ENCODE measurements around the gene BCAS4.

The BCAS4 gene

DNA sequence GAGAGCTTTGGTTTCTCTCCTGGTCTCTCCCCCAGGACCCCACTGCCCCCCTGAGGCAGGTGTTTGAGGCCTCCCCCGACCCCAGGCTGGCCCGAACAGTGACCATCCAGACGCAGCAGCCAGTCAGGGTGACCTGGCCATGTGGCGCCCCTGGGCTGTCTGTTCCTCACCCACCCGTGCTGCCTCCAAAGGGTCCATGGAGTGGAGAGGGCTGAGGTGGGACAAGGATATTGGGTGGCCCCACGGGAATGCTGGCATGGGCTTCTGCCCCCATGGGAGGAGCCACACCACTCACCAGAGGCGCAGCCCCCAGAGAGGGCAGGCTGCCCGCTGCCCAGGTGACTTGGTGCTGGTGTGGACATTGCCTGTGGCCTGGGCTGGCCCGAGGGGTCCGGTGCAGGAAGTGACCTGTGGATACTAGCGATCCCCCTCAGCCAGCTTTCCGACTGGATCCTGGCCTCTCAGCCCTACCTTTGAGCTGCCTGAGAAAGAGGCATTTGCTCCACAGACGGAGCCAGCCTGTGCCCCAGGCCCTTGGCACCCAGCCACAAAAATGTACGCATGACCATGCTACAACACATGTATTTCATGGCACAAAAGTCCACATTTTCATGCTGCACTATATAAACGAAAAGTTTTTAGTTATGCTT, 50.8 kb downstream of the BCAS4 start:
- H3K36me3 ChIP-seq (ENCODE audit: insufficient read depth, low read length), result no peaks in the 10 kb centered on the region
- no peaks in the 10 kb centered on the region for H3K79me2 ChIP-seq (ENCODE audit: control insufficient read depth, insufficient read depth, low read length, unreplicated experiment)
- no peak overlapping the region for H3K27ac ChIP-seq (ENCODE audit: low read depth, low read length)
- H3K4me1 ChIP-seq (ENCODE audit: control insufficient read depth, insufficient read depth, low read length, unreplicated experiment), result peaks cover 20% of the 10 kb centered on the region
- H3K4me3 ChIP-seq (ENCODE audit: low read depth, low read length), result no peak overlapping the region
- no peak overlapping the region for H2AFZ ChIP-seq (ENCODE audit: low read length, unreplicated experiment)
- no peaks in the 10 kb centered on the region for H3K27me3 ChIP-seq (ENCODE audit: insufficient read depth, low read length)

DNA sequence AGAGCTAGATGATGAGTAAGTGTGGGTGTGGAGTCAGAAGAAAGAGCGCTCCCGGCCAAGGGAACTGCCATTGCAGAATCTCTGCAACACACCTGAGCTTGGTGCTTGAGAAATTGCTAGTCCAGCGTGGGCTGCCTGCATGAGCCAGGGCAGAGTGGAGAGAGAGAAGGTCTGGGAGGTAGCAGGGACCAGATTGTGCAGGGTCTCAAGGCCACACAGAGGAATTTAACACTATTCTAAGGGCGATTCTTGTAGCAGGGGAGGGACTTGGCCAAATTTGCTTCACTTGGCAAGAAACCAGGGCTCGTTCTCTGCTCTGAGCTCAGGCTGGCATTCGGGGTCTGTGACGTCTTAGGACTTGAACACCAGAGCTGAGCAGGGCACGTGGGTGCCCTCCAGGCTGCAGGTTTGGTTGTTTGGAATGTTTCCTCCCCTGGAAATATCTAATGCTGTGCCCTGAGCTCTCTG, 53.5 kb downstream of the BCAS4 start:
- peaks cover 20% of the 10 kb centered on the region for H3K4me1 ChIP-seq (ENCODE audit: control insufficient read depth, insufficient read depth, low read length, unreplicated experiment)
- H3K36me3 ChIP-seq (ENCODE audit: insufficient read depth, low read length), result no peaks in the 10 kb centered on the region
- H3K27ac ChIP-seq (ENCODE audit: low read depth, low read length), result no peak overlapping the region
- no peak overlapping the region for H3K4me3 ChIP-seq (ENCODE audit: low read depth, low read length)
- no peaks in the 10 kb centered on the region for H3K79me2 ChIP-seq (ENCODE audit: control insufficient read depth, insufficient read depth, low read length, unreplicated experiment)
- no peaks in the 10 kb centered on the region for H3K27me3 ChIP-seq (ENCODE audit: insufficient read depth, low read length)
- H2AFZ ChIP-seq (ENCODE audit: low read length, unreplicated experiment), result no peak overlapping the region

DNA sequence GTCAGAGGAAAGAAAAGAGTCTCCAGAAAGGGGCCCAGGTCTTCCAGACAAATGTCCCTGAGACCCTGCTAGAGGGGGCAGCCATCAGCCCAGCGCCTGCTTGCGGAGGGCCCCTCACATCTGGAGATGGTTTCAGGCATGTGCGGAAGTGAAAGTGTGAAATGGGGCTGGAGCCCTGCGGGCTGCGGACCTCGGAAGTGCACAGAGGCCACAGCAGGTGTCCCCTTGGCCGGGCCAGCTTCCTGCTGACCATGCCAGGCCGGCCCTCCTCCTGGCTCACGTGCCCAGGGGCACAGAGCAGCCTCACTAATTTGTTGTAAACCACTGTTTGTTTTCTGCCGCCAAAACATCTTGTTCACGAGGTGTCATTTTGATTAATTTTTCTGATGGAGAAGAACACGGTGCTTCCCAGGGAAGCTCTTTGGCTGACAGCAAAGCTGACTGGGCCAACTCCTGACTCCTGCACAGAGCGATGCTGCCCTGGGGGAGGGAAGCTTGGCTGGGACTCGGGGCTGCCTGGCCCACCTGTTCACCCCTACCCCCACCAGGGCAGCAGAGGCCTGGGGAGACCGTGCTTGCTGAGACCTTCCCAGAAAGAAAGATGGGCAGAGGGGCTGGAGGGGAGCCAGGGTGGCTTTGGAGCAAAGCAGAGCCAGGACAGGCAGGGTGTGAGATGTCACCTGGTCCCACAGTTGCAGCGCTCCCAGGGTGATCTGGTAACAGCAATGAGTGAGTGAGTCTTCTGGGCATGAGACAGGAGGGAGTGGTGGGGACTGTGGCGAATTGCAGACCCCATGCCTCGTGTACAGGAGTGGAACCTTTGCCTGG, 54.2 kb downstream of the BCAS4 start:
- no peak overlapping the region for H2AFZ ChIP-seq (ENCODE audit: low read length, unreplicated experiment)
- no peak overlapping the region for H3K4me3 ChIP-seq (ENCODE audit: low read depth, low read length)
- H3K27me3 ChIP-seq (ENCODE audit: insufficient read depth, low read length), result no peaks in the 10 kb centered on the region
- no peaks in the 10 kb centered on the region for H3K36me3 ChIP-seq (ENCODE audit: insufficient read depth, low read length)
- H3K79me2 ChIP-seq (ENCODE audit: control insufficient read depth, insufficient read depth, low read length, unreplicated experiment), result no peaks in the 10 kb centered on the region
- no peak overlapping the region for H3K27ac ChIP-seq (ENCODE audit: low read depth, low read length)
- H3K4me1 ChIP-seq (ENCODE audit: control insufficient read depth, insufficient read depth, low read length, unreplicated experiment), result peaks cover 20% of the 10 kb centered on the region

DNA sequence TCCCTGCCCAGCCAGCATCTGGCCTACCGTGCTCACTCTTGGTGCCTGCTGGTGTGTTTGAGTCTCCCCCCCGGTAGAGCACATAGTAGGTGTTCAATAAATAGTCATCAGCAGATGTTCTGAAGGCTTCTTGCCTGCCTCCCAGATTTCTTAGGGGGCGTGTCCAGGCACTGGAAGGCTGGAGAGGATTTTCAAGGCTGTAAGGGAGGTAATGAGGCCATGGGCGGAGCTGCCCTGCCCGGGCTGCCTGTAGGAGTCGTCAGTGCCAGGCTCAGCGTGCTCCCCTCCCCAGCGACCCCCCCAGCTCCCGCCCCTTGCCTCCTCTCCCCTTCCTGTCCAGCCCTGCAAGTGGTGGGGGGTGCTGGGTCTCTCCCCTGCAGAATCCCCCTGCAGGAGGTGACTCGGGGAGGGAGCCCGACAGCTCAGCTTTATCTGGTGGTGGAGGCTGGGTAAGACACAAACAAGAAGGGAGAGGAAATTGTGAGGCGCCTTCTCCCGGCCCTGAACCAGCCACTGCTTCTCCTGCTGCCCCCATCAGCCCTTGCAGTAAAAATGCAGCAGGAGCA, 55.9 kb downstream of the BCAS4 start:
- H3K4me3 ChIP-seq (ENCODE audit: low read depth, low read length), result no peak overlapping the region
- peaks cover 7% of the 10 kb centered on the region for H3K4me1 ChIP-seq (ENCODE audit: control insufficient read depth, insufficient read depth, low read length, unreplicated experiment)
- H3K36me3 ChIP-seq (ENCODE audit: insufficient read depth, low read length), result no peaks in the 10 kb centered on the region
- no peaks in the 10 kb centered on the region for H3K27me3 ChIP-seq (ENCODE audit: insufficient read depth, low read length)
- no peak overlapping the region for H2AFZ ChIP-seq (ENCODE audit: low read length, unreplicated experiment)
- H3K79me2 ChIP-seq (ENCODE audit: control insufficient read depth, insufficient read depth, low read length, unreplicated experiment), result no peaks in the 10 kb centered on the region
- H3K27ac ChIP-seq (ENCODE audit: low read depth, low read length), result no peak overlapping the region

DNA sequence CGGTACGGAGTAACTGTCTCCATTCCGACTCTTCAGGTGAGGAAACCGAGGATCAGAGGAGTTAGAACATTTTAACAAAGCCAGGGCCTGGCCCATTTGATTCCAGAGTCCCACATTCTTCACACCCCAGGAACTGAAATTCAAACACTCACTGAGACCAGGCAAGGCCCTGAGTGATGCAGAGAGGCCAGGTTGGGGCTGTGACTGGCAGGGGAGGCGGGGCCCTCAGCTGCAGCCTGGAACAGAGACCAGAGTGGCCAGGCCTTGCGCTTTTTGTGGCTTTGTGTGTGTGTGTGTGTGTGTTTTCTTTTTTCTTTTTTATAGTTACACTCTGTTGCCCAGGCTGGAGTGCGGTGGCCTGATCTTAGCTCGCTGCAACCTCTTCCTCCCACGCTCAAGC, 57.2 kb downstream of the BCAS4 start:
- no peaks in the 10 kb centered on the region for H3K27me3 ChIP-seq (ENCODE audit: insufficient read depth, low read length)
- no peaks in the 10 kb centered on the region for H3K36me3 ChIP-seq (ENCODE audit: insufficient read depth, low read length)
- H3K4me1 ChIP-seq (ENCODE audit: control insufficient read depth, insufficient read depth, low read length, unreplicated experiment), result peaks cover 7% of the 10 kb centered on the region
- H3K79me2 ChIP-seq (ENCODE audit: control insufficient read depth, insufficient read depth, low read length, unreplicated experiment), result no peaks in the 10 kb centered on the region
- no peak overlapping the region for H3K4me3 ChIP-seq (ENCODE audit: low read depth, low read length)
- no peak overlapping the region for H2AFZ ChIP-seq (ENCODE audit: low read length, unreplicated experiment)
- no peak overlapping the region for H3K27ac ChIP-seq (ENCODE audit: low read depth, low read length)

DNA sequence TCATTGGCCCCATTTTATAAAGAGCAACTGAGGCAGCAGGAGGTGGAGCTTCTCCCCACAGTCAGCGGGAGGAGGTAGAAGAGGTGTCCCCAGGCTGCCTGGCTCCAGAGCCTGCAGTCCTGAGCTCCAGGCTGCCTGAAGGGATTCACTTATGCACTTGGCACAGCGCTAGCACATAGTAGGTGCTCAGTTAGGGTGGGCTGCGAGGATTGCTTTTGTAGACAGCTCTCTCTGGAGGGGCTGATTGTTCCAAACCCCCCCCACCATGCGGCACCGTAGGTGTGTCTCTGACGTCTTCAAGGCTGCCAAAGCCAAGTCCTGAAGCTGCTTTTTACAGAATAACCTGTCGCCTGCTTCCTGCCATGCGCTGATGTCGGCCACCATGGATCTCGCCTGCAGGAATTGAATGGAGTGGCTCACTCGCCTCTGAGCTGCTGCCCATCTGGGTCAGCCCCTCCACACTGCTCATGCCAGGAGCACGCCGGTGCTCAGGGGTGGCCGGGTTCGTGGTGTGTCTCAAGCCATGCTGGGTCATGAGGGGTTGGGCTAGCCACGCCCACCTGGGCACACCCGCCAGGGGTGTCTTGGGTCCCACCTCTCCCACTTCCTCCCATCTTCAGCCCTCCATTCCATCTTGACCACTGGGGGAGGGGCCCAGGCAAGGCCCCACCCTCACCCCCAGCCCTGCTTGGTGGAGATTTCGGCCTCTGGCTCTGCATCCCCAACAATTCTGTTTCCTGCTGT, 59.8 kb downstream of the BCAS4 start:
- H3K27ac ChIP-seq (ENCODE audit: low read depth, low read length), result no peak overlapping the region
- H3K36me3 ChIP-seq (ENCODE audit: insufficient read depth, low read length), result no peaks in the 10 kb centered on the region
- no peaks in the 10 kb centered on the region for H3K27me3 ChIP-seq (ENCODE audit: insufficient read depth, low read length)
- no peaks in the 10 kb centered on the region for H3K79me2 ChIP-seq (ENCODE audit: control insufficient read depth, insufficient read depth, low read length, unreplicated experiment)
- no peak overlapping the region for H3K4me3 ChIP-seq (ENCODE audit: low read depth, low read length)
- H2AFZ ChIP-seq (ENCODE audit: low read length, unreplicated experiment), result no peak overlapping the region
- H3K4me1 ChIP-seq (ENCODE audit: control insufficient read depth, insufficient read depth, low read length, unreplicated experiment), result no peaks in the 10 kb centered on the region

DNA sequence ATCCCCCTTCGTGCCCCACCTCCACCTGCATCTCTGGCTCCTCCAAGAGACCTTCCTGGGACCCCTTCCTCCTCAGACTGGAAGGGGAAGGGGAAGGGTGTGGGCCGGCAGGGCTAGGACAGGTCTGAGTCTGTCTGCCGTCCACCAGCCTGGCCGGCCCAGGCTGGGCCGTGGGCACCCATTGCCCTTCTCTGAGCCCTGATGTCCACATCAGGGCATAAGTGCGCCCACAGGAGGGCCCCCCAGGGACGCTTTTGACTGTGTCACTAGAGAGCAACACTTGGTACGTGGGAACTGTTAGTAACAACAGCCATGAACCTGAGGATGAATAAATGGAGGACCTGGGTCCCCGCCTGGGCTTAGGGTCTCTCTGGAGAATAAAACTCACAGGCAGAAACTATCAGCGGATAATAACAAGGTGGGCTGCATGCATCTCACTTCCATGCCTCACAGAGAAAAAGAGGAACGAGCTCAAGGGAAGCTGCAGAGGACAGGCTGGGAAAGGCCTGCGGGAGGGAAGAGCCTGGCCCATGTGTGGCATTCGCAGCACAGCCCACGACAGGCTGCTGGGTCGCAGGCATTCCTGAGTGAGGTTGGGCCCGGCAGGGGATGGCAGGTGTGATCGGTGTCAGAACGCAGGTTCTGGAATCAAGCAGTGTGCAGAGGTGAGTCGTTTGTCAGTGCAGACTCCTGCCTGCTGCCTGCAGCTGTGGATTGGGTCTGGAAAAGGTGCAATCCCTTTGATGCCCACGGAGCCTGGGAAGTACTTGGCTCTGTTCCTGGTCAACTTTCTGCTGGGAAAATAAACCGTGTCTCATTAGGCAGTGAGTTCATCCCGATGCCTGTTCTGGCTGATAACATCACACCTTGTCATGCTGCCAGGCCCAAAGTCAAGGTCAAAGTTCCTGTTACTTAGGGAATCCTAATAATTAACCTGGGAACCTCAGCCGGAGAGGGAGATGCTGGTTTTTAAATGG, 60.9 kb downstream of the BCAS4 start:
- no peak overlapping the region for H3K4me3 ChIP-seq (ENCODE audit: low read depth, low read length)
- no peaks in the 10 kb centered on the region for H3K27me3 ChIP-seq (ENCODE audit: insufficient read depth, low read length)
- no peaks in the 10 kb centered on the region for H3K4me1 ChIP-seq (ENCODE audit: control insufficient read depth, insufficient read depth, low read length, unreplicated experiment)
- no peaks in the 10 kb centered on the region for H3K79me2 ChIP-seq (ENCODE audit: control insufficient read depth, insufficient read depth, low read length, unreplicated experiment)
- H3K36me3 ChIP-seq (ENCODE audit: insufficient read depth, low read length), result no peaks in the 10 kb centered on the region
- H2AFZ ChIP-seq (ENCODE audit: low read length, unreplicated experiment), result no peak overlapping the region
- no peak overlapping the region for H3K27ac ChIP-seq (ENCODE audit: low read depth, low read length)

DNA sequence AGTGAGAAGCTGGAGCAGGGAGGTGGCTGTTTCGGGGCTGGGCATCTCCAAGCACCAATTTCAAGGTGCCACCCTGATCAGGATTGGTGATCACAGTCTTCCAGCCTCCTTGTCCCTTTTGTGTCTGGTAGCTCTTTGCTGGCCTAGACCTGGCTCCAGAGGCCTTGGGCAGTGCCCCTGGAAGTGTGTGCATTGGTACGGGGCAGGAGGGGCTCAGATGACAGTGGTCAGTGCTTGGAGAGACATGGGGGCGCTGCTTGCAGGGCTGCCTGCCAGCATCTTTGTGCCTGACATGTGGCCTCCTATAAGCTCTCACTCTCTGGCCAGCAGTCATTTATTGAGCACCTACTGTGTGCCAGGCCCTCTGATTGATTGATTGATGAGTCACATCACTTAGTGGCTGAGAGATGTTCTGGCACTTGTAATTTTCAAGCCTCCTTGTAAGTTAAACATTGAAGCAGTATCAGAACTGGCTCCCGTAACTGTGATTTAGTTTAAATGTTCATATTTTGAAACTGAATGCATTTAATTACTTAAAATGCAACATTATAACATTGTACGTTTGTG, 61.7 kb downstream of the BCAS4 start:
- H3K4me3 ChIP-seq (ENCODE audit: low read depth, low read length), result no peak overlapping the region
- H3K27ac ChIP-seq (ENCODE audit: low read depth, low read length), result no peak overlapping the region
- no peaks in the 10 kb centered on the region for H3K36me3 ChIP-seq (ENCODE audit: insufficient read depth, low read length)
- H3K79me2 ChIP-seq (ENCODE audit: control insufficient read depth, insufficient read depth, low read length, unreplicated experiment), result no peaks in the 10 kb centered on the region
- no peaks in the 10 kb centered on the region for H3K4me1 ChIP-seq (ENCODE audit: control insufficient read depth, insufficient read depth, low read length, unreplicated experiment)
- H2AFZ ChIP-seq (ENCODE audit: low read length, unreplicated experiment), result no peak overlapping the region
- no peaks in the 10 kb centered on the region for H3K27me3 ChIP-seq (ENCODE audit: insufficient read depth, low read length)

DNA sequence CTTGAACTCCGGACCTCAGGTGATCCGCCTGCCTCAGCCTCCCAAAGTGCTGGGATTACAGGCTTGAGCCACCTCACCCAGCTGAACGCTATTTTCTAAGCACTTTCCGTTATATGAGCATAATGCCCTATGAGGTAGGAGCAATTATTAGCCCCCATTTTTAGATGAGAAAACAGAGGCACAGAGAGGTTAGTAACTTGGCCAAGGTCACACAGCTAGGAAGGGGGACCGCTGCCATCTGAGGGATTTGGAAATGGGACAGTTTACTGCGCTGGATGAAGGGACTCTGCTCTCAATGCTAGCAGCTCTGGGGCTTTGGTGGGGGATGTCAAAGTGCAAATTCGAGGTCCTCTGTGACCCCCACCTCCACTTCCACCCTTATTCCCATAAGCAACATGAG, 62.5 kb downstream of the BCAS4 start:
- Histone ChIP-seq H3K4me1 (ENCODE audit: control insufficient read depth, insufficient read depth, low read length, unreplicated experiment) (no peaks in the 10 kb centered on the region), H3K4me3 (ENCODE audit: low read depth, low read length) (no peak overlapping the region), H3K27me3 (ENCODE audit: insufficient read depth, low read length) (no peaks in the 10 kb centered on the region), H3K27ac (ENCODE audit: low read depth, low read length) (no peak overlapping the region), H3K79me2 (ENCODE audit: control insufficient read depth, insufficient read depth, low read length, unreplicated experiment) (no peaks in the 10 kb centered on the region), H2AFZ (ENCODE audit: low read length, unreplicated experiment) (no peak overlapping the region), H3K36me3 (ENCODE audit: insufficient read depth, low read length) (no peaks in the 10 kb centered on the region)

Measured in ACC112 (cell line).